HPDE6-E6E7 (cell line): ENCODE data around the gene PHRF1.

Source experiments
- DNase-seq: peaks from one replicate; pipeline ENCODE4 v3.0.0; 2011; ENCODE audit warnings: missing footprints; ENCODE audit errors: extremely low spot score

Gene PHRF1

GRCh38 chr11:615504-616319 lies 39.4 kb downstream of the PHRF1 start, which contains the start of gene IRF7:
Gene IRF7, minus strand, starts transcription at chr11:615950. Its CDS starts 586 bp downstream, at chr11:615364.
- peak; percentile 87 for DNase-seq

GRCh38 chr11:616320-617198 lies 40.3 kb downstream of the PHRF1 start:
- DNase-seq: no peak

GRCh38 chr11:617199-617911 lies 41.1 kb downstream of the PHRF1 start:
- no peak for DNase-seq

- no peak for DNase-seq
Measured at GRCh38 chr11:617912-618682, 41.8 kb downstream of the PHRF1 start.

GRCh38 chr11:618856-619627 lies 42.8 kb downstream of the PHRF1 start:
- DNase-seq: no peak

GRCh38 chr11:619628-620050 lies 43.4 kb downstream of the PHRF1 start:
- no peak for DNase-seq

- no peak for DNase-seq
Measured at GRCh38 chr11:620201-620600, 43.9 kb downstream of the PHRF1 start.

GRCh38 chr11:620935-621814 lies 44.9 kb downstream of the PHRF1 start:
- DNase-seq: no peak

- DNase-seq: no peak
Measured at GRCh38 chr11:621838-622237, 45.6 kb downstream of the PHRF1 start.

- DNase-seq: no peak
Measured at GRCh38 chr11:623349-623869, 47.1 kb downstream of the PHRF1 start.

- peak; percentile 48 for DNase-seq
Measured at GRCh38 chr11:623999-624704, 47.9 kb downstream of the PHRF1 start.

- DNase-seq: no peak
Measured at GRCh38 chr11:624705-625635, 48.7 kb downstream of the PHRF1 start, which contains the start of gene CDHR5. Gene CDHR5, minus strand, starts transcription at chr11:624955. Its CDS starts 53 bp downstream, at chr11:624902.

GRCh38 chr11:625636-626268 lies 49.5 kb downstream of the PHRF1 start:
- DNase-seq: no peak

GRCh38 chr11:626475-627307 lies 50.4 kb downstream of the PHRF1 start, which contains the start of gene SCT:
Gene SCT, minus strand, starts transcription at chr11:627181. Its CDS starts 38 bp downstream, at chr11:627143.
- DNase-seq: no peak

- DNase-seq: no peak
Measured at GRCh38 chr11:627308-627576, 51.0 kb downstream of the PHRF1 start.

- no peak for DNase-seq
Measured at GRCh38 chr11:628056-628455, 51.8 kb downstream of the PHRF1 start.
